ENCODE data around the gene ADARB1.

Gene ADARB1

DNA sequence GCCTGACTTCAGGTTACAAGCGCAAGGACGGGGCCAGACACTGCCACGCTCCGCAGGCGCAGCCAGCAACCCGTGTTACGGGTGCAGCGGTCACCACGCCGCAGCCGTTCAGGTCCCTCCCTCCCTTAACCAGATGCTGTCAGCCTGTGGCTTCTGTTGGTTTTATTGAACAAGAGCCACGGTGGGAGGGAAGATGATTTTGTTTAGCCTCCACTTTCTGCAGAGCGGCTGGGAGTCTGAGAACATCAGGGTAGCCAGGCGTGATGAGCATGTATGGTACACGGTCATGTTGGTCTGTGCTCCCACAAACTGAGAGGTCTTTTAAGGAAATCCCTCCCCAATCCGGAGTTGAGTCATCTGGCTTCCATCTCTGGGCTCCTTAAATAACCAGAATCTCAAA is 18.5 kb upstream of the ADARB1 start:
- no peak for DNase-seq

GRCh38 chr21:45056296-45056904 is 18.0 kb upstream of the ADARB1 start:
- no peak for DNase-seq

DNA sequence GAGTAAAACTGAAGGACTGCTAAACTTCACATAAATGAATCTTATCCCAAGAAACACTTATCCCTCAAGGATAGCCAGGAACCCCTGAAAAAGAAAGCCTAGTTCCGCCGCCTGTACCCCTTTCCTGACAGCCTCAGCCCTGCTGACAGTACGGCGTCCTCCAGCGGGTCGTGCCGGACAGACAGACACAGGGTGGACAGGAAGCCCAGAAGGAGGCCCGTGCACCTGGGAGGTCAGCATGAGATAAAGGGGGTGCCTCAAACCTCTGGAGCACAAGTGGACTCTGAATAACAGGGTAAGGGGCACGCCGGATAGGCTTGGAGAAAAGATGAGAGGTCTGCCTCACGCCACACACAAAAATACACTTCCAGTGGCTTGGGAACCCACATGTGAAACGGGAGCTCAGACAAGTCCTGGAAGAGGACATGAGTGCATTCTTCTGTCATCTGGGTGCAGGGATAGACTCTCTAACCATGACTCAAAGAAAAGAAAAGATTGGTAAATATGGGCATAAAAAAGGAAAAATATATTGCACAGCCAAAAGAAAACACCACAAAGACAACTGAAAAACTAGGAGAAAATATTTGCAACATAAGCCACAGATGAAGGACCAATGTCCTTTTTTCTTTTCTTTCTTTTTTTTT is 17.3 kb upstream of the ADARB1 start:
- DNase-seq = no peak

GRCh38 chr21:45057886-45058285 is 16.5 kb upstream of the ADARB1 start:
- DNase-seq = no peak

DNA sequence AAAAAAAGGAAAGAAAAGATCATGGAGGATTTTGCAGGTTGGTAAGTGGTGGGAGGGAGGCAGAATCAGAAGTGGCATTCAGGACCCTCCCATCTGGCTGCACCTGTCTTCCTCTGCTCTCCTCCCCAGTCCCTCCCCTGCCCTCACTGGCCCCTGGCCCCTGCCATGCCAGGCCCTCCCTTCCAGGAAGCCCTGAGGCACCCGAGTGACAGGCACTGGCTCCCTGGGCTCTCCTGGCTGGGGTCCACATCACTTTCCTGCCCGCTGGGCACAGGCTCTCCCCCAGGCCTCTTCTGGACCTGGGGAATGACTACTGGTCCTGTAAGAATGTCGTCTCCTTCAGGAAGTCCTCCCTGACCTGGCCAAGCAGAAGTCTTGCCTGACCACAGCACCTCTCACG is 15.3 kb upstream of the ADARB1 start:
- DNase-seq = no peak

DNA sequence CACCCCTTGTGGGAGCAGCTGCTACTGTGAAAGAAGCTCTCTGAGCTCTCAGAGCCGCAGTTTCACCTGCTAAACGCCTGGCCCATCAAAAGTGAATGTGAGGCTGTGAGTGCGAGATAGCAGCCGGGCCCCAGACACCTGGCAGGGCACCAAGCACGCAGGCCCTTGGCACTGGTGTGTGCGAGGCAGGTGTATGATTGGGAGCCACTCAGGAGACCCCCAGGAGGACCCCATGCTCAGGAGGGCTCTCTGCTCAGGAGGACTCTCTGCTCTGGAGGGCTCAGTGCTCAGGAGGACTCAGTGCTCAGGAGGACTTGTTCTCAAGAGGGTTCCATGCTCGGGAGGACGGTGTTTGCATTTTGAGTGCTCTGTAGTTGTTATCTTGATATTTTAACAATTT is 14.3 kb upstream of the ADARB1 start:
- no peak for DNase-seq

DNA sequence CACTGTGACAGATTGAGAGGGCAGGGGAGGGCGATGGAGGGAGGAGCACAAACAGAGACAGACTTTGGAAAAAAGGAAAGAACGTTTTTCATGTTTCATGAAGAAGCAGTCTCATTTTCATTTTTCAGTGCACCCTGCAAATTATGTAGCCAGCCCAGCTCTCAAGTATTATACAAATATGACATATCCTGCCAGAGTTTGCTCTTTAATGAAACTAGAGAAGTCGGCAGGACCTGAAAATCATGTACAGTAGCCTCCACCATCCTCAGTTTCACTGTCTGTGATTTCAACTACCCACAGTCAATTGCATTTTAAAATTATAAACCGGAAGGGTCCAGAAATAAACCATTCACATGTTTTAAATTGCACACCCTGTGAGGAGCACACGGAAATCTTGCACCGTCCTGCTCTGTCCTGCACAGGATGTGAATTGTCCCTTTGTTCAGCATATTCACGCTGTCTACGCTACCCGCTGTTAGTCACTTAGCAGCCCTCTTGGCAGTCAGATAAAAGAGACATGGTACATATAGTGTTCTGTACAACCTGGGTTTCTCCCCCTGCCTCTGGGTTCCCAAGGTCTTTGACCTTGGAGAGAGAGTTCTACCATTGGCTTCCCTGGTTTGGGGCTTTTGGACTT is 13.6 kb upstream of the ADARB1 start:
- no peak for DNase-seq

- DNase-seq = no peak
These were observed 10.3 kb upstream of the ADARB1 start for GRCh38 chr21:45064091-45064490.

GRCh38 chr21:45064618-45065399 is 9.6 kb upstream of the ADARB1 start:
- no peak for DNase-seq

GRCh38 chr21:45067462-45068285 is 6.7 kb upstream of the ADARB1 start:
- no peak for DNase-seq

DNA sequence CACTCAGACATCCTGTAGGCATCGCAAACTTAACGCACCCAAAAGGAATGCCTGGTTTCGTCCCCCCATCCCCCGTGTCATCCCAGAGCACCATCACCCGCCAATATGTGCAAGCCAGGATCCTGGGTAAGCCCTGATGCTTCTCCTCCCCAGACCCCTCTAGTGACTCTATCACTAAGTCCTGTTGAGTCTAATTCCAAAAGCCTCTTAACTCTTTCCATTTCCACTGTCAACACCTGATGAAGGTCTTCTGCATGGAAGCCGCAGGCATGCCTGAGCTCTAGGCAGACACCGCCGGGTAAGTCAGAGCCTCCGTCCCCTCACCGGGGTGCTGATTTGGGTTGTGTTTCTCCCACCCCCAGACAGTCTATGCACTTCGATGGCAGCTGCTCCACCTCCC is 5.3 kb upstream of the ADARB1 start:
- no peak for DNase-seq

DNA sequence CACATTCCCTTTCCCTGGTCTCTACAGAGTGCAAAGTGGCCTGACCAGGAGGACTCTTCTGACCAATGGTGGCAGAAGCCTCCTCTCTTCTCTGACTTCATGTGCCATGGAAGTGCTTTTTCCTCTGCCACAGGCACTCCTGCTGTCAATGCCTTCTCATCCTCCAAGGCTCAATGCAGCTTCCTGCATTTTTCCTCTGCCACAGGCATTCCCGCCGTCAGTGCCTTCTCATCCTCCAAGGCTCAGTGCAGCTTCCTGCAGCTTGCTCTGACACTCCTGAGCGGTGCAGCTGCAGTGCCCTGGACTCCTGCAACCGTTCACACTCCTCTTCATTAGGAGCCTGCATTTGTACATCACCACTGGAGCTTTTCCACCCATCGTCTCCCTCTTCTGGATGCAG is 4.7 kb upstream of the ADARB1 start:
- DNase-seq = no peak

GRCh38 chr21:45071078-45071873 is 3.1 kb upstream of the ADARB1 start:
- DNase-seq = no peak

DNA sequence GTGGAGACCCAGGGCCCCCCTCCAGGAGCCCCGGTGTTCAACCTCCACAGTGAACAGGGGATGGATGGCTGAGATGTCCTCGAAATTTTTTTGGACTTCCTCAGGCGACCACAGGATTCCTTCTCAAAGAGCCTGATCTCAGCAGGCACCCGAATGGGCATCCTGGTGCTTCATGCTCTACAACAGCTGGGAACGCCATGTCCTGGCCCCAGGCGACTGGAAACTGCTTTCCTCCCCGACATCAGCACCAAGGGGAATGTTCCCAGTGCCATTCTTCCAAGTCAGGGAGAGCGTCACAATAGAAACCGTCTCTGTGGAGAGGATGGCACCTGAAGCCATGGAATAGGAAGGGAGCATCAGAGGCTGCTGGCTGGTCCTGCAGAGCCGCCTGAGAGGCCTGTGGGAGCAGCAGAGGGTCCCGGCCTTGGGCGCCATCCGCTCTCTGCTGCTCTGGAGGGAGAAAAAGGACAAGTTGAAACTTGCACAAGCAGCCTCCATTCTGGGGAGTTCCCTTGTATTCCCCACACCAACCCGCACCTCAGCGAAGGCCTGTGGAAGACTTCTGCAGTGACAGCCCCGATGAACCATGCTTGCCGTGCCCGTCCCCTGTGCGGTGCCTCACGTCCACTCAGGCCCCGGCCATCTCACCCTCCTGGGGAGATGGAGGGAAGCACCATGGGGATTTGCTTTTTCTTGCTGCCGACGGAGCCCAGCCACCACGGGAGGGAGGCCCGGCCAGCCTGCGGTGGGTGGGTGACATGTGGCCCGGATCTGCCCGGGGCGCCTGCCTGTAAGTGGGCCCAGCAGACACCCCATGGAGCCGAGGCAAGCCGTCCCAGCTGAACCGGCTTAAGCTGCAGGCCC is 2.3 kb upstream of the ADARB1 start:
- DNase-seq = no peak

DNA sequence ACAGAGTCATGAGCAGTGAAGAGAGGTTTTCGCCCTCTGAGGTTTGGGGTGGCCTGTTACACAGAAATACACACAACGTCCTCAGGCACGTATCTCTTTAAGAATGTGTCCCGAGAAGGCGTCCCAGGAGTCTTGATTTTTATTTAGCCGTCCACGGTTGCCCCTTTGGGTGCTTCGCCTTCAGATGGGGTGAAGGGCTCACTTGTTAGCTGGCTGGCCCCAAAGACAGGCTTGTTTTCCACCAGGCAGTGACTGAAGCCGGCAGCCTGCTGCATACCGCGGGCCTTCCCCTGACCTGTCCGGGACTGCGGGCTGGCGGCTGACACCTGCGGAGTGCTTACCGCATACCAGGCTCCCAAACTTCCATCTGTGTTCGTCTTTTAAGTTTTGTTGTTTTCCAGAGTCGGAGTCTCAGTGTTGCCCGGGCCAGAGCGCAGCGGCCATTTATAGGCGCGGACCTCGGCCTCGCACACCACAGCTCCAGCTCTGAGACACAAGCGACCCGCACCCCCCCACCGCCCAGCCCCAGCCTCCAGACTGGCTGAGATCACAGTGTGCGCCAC is 1.6 kb upstream of the ADARB1 start:
- DNase-seq = no peak

- DNase-seq = no peak
These were observed 906 bp upstream of the ADARB1 start for GRCh38 chr21:45073301-45074047.

DNA sequence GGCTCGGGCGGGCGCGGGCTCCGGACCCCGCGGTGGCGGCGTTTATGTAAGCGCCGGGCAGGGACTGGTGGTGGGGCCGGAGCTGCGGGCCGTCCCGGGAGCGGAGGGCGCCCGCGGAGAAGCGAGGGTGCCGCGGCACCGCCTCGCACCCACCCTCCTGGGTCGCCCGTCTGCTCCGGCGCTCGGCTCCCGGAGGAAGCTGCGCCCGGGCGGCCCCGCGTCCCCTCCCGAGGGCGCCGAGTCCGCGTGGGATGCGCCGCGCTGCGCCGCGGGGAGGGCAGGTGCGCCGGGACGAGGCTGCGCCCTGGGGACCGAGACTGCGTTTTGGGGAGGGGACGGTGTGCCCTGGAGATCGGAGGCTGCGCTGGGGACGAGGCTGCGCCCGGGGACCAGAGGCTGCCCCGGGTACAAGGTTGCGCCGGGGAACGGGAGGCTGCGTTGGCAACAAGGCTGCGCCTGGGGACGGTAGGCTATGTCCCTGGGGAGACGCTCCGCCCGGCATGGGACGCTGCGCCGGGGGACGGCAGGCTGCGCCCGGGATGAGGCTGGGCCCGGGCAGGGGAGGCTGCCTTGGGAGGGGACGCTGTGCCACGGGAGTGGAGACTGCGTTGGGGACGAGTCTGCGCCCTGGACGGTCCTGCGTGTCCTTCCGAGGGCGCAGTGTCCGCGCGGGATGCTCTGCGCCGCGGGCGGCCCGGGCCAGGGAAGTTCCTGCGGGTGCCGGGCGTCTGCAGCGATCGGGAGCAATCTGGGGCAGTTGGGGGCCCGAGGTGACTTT is 627 bp downstream of the ADARB1 start:
- no peak for DNase-seq

DNA sequence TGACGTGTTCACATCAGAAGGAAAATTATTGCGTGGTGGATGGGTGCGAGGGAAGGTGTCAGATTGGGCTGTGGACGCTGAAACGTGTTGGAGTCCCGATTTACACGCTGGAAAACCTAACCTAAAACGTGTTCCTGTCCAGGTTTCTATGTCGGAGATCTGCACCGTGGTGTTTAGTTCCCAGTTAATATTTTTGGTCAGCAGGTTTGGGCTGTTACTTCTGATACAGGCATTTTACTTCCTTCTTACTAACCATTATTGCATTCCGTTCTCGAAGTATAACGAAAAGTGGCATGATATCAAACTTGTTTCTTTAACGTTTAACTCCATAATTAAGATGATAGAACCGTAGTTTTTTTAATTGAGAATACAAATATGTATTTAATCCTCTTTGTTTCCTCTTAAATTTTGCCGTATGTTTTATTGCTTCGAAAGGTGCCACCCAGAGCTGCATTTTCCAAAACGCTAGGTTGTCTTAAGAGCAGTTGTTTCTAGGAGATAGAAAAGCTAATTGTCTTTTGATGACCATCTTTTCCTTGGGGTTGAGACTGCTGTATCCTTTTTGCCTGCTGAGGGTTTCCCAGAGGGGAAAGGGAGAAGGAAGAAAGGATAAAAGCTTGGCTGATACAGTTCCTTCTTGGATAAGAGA is 1.3 kb downstream of the ADARB1 start:
- no peak for DNase-seq

All from amniotic stem cell (primary cell).